Stimulated activated effector memory CD8-positive, alpha-beta T cell treated with anti-CD3 and anti-CD28 coated beads, Interleukin-12 subunit alpha, Interleukin-12 subunit beta, amount 100 ng/mL, for 72 hours (primary cell): ENCODE results near the gene TMIGD1.
A peak's percentile ranks its signal among the peaks of the same experiment; 100 is the strongest.

Experiments used
- ATAC-seq: fragments of 150-1000 bp; cut with Tn5 transposase; 2 replicates; pipeline ENCODE4 v1.10.0; 2021
- DNase-seq, 2 donors: peaks; one replicate each; pipeline ENCODE4 v3.0.0; 2021 to 2022; ENCODE audit warnings: low spot score in 2 of 2
- H3K27ac Mint-ChIP-seq: one replicate; pipeline ENCODE4 v1.8.0; 2022; ENCODE audit warnings: mild to moderate bottlenecking, mixed read lengths
- H3K36me3 Mint-ChIP-seq: one replicate; pipeline ENCODE4 v1.8.0; 2022; ENCODE audit warnings: mild to moderate bottlenecking, mixed read lengths
- H3K4me1 Mint-ChIP-seq: one replicate; pipeline ENCODE4 v1.8.0; 2022; ENCODE audit warnings: mixed read lengths
- H3K4me3 Mint-ChIP-seq: one replicate; pipeline ENCODE4 v1.8.0; 2022; ENCODE audit warnings: mild to moderate bottlenecking, mixed read lengths
- H3K9me3 Mint-ChIP-seq: one replicate; pipeline ENCODE4 v1.8.0; 2022; ENCODE audit warnings: mixed read lengths

Gene TMIGD1, protein sequence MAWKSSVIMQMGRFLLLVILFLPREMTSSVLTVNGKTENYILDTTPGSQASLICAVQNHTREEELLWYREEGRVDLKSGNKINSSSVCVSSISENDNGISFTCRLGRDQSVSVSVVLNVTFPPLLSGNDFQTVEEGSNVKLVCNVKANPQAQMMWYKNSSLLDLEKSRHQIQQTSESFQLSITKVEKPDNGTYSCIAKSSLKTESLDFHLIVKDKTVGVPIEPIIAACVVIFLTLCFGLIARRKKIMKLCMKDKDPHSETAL

DNA sequence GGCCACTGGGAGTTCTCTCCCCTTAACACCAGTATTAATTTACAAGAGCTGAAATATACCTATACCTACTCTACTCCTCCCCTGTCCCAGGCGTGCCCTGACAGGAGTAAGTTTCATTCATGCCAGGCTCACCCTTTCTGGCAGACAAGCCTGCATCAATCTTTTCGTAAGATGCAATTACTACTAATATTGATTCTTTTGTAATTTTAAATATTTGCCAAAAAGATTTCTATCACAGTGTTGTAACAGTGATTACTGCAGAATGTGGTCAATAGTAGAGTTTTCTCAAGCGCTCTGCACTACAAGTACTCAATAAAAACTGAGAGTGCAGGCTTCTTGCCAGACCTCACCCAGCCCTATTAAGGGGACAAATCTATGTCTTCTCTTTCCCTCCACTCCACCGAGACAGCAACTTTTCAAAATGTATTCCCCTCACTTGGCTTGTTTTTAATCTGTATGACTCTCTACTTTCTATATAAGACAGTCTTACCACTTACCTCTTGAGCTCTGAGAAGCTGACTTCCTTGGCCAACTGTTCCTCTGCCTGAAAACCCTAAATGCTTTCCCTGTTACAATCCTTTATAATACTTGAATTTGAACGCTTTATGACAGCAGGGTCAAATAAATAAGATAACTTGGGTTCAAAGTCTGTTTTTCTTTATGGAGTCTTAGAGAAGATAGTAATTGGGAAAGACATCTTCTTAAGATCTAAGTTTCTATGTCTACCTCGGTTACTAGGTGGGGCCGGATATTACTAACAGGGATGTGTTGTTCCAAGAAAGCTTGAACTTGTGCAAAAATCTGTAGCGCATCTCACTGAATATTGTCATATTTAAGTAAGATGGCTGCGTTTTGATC, at the start of gene TMIGD1:
Gene TMIGD1 (minus strand): TSS at position 555 of the 858 bp plus-strand sequence. CDS start 1,924 bp downstream, outside the sequence.
- H3K4me3 Mint-ChIP-seq = peak within 1 kb of the TSS; percentile 38
- ATAC-seq (no peak), DNase-seq (no peak)
- H3K36me3 Mint-ChIP-seq = peaks cover 10% of the 10 kb centered on the region
- peak within 1 kb of the TSS; percentile 68 for H3K27ac Mint-ChIP-seq
- H3K9me3 Mint-ChIP-seq = no peaks in the 10 kb centered on the region
- peaks cover 40% of the 10 kb centered on the region for H3K4me1 Mint-ChIP-seq

DNA sequence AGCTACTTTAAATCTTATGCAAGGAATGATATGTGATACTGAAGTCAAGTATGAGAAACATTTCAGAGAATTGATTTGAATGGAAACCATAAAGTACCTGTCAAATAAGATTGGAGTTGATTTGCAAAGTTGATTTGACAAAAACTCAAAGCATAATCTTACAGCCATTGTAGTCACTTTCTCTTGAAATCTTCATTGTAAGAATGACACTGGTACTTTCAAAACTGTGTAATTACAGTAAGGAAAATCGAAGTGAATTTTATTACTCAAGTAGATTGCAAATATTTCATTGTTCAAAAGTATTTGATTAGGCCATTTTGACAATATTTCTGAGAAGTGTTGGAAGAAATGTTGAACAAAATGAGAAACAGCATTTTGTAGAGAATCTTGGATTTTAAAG, 48.5 kb upstream of the TMIGD1 start:
- no peak for ATAC-seq
- no peaks in the 10 kb centered on the region for H3K9me3 Mint-ChIP-seq
- H3K4me1 Mint-ChIP-seq = peaks cover 45% of the 10 kb centered on the region

DNA sequence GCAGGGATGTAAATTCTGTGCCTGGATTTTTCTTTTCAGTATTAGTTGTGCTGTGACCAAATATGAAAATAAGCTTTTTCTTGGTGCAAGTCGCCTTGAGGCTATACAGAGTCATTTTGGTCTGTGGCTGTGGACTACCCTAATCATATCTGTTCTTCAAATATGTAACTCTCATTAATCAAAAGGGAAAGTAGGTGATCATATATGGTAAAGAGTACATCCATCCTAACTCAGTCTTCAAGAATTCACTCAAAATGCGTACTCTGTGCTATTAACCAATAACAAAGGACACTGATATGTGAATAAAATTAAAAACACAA, 47.4 kb upstream of the TMIGD1 start:
- peaks cover 25% of the 10 kb centered on the region for H3K36me3 Mint-ChIP-seq
- no peaks in the 10 kb centered on the region for H3K9me3 Mint-ChIP-seq
- peak overlapping the region; percentile 78 for H3K4me3 Mint-ChIP-seq
- ATAC-seq (peak; percentile 59), DNase-seq (no peak)
- H3K27ac Mint-ChIP-seq = no peak overlapping the region
- peaks cover 56% of the 10 kb centered on the region for H3K4me1 Mint-ChIP-seq

More for the DNA sequence above, 48.5 kb upstream of the TMIGD1 start:
- H3K36me3 Mint-ChIP-seq = peaks cover 34% of the 10 kb centered on the region
- DNase-seq = no peak
- peak overlapping the region; percentile 78 for H3K4me3 Mint-ChIP-seq
- H3K27ac Mint-ChIP-seq = no peak overlapping the region

DNA sequence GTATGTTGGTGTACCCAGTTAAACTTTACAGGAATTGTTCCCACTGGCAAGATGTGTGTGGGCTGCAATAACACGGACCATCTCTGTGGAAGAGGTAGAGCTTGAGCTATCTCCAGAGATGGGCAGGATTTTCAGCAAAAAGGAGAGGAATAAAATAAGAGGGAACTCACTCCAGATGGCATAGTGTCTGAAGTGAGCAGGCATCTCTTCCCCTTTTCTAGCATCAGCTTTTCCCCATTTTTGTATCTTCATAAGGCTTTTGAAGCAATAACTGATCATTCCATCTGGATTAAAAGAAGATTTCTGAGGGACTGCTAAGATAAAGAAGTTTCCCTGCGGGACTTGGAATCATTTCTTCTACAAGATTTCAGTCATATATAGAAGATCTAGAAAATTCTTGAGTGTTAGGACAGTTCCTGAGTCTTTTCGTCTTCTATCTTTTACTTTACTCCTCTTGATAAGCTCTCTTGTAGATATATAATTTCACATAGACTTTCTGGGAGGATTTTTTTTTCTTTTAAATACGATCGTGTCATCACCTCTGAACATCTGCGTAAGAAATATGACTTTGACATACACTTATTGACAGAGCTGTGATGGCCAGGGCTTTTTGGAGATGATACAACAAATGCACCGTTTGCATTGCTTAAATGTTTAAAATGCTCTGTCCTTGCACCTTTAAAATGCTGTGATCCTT, 46.9 kb upstream of the TMIGD1 start:
- Mint-ChIP-seq H3K9me3 (no peaks in the 10 kb centered on the region), H3K4me1 (peaks cover 56% of the 10 kb centered on the region), H3K27ac (peak overlapping the region; percentile 33), H3K36me3 (peaks cover 20% of the 10 kb centered on the region), H3K4me3 (peak overlapping the region; percentile 78)
- no peak for DNase-seq
- no peak for ATAC-seq

DNA sequence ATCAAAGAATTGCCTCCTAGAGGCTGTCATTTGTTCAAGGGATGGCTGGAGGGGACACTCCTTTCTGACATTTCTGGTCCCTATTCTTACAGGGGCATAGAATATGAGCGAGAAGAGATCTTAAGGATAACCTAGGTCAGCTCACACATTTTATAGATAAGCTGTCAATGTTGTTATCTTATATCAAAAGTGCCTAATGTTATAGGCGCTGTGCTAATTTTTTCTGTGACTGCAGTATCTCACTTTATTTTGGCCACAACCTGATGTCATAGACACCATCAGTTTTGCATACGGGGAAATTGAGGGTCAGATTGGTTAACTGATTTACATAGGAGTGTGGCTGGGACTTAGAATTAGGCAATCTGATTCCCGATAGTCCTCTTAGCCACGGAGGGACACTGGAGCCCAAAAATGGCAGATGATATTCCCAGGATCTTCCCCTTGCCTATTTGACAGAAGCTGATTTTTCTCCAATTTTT, 46.1 kb upstream of the TMIGD1 start:
- peak; percentile 48 for ATAC-seq
- Mint-ChIP-seq H3K36me3 (peaks cover 12% of the 10 kb centered on the region), H3K4me3 (peak overlapping the region; percentile 78), H3K27ac (peak overlapping the region; percentile 33), H3K9me3 (no peaks in the 10 kb centered on the region), H3K4me1 (peaks cover 56% of the 10 kb centered on the region)
- DNase-seq = no peak

DNA sequence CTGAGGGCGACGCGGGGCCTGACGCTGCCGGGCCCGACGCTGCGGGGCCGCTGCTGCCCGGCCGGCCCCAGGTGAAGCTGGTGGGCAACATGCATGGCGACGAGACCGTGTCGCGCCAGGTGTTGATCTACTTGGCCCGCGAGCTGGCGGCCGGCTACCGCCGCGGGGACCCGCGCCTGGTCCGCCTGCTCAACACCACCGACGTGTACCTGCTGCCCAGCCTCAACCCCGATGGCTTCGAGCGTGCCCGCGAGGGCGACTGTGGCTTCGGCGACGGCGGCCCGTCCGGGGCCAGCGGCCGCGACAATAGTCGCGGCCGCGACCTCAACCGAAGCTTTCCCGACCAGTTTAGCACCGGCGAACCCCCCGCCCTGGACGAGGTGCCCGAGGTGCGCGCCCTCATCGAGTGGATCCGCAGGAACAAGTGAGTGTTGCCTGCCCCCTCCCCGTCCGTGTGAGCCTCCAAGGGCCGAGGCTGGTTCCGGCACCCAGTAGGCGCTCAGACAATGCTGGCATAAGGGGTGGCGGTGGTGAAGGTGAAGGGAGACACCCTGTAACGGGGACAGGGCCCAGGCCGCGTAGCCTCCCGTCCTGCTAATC, 45.5 kb upstream of the TMIGD1 start:
- peaks cover 61% of the 10 kb centered on the region for H3K4me1 Mint-ChIP-seq
- ATAC-seq (peak; percentile 12), DNase-seq (peak; percentile 15 to 70)
- H3K9me3 Mint-ChIP-seq = no peaks in the 10 kb centered on the region
- H3K27ac Mint-ChIP-seq = peak overlapping the region; percentile 33
- peaks cover 9% of the 10 kb centered on the region for H3K36me3 Mint-ChIP-seq
- H3K4me3 Mint-ChIP-seq = peak overlapping the region; percentile 78

DNA sequence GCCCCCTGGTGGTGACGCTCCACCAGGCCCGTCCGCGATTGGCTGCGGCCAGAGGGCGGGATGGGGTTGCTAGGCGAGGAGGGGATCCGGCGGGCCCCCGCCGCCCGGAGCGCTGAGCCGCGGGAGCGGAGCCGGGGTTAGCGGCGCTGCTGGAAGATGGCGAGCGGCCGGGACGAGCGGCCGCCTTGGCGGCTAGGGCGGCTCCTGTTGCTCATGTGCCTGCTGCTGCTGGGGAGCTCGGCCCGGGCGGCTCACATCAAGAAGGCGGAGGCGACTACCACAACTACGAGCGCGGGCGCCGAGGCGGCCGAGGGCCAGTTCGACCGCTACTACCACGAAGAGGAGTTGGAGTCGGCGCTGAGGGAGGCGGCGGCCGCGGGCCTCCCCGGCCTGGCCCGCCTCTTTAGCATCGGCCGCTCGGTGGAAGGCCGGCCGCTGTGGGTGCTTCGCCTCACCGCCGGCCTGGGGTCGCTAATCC, 45.0 kb upstream of the TMIGD1 start, which contains the start of gene CPD:
Gene CPD (plus strand): TSS at position 103 of the 478 bp plus-strand sequence. CDS start 54 bp downstream, at position 157.
- no peaks in the 10 kb centered on the region for H3K9me3 Mint-ChIP-seq
- H3K27ac Mint-ChIP-seq = peak within 1 kb of the TSS; percentile 88
- peak; percentile 93 for ATAC-seq
- peak; percentile 98 for DNase-seq
- H3K4me1 Mint-ChIP-seq = peaks cover 65% of the 10 kb centered on the region
- peaks cover 9% of the 10 kb centered on the region for H3K36me3 Mint-ChIP-seq
- H3K4me3 Mint-ChIP-seq = peak within 1 kb of the TSS; percentile 78

DNA sequence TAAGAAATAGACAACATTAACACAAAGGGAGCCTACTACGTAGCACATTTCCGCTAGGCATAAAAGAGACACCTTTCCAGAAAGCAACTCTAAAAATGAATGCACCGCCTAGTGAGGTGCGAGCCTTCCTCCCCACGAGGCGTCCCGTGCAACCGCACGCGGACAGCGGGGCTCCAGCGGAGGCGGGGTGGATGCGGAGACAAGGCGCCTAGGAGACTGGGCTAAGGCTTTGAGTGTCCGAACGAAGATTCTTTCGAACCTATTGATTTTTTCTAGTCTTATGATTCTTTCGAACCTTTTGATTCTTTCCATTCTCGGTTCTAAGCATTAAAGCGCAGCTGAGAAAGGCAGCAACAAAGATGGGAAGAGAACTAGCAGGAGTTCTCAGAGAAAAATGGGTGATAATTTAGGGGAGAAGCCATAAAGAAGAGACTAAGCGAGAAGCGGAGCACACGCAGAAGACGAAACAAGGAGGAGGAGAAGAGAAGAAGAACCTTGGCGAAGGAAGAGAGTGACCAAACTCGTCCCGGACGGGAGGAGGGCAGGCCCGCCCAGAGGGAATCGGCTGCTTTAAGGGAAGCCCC, 44.5 kb upstream of the TMIGD1 start:
- Mint-ChIP-seq H3K9me3 (no peaks in the 10 kb centered on the region), H3K4me1 (peaks cover 71% of the 10 kb centered on the region), H3K4me3 (peak overlapping the region; percentile 78), H3K27ac (peak overlapping the region; percentile 88), H3K36me3 (peaks cover 9% of the 10 kb centered on the region)
- DNase-seq (peak; percentile 47 to 84), ATAC-seq (peak; percentile 51)

DNA sequence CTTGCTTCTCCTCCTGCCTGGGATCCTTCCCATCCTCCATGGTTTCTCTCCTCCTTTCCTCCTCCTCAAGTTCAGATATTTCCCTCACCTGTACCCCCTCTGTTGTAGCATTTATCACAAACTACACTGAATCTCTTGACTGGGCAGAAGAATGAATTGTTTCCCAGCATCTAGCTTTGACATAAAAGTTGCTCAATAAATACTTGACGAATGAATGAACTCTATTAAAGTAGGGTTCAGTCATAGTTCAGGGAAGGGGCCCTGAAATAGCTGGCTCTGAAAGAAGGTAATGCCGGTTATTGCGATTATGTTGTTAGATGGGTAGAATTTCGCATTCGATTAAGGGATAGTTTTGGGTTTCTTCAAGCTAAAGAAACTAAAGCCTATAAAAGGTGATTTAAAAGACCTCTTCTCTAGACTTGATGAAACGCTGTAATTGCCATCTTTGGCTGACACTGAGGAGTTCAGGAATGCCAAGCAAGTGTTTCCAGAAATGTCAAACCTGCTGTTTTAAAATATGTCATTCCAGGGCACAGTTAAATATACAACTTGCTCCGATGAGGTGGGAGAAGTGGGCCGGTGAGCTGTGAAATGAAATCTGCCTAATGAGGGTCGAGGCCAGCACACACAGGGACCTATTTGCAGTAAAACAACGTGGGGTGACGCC, 43.9 kb upstream of the TMIGD1 start:
- Mint-ChIP-seq H3K9me3 (no peaks in the 10 kb centered on the region), H3K36me3 (peaks cover 9% of the 10 kb centered on the region), H3K4me1 (peaks cover 71% of the 10 kb centered on the region), H3K27ac (peak overlapping the region; percentile 88), H3K4me3 (peak overlapping the region; percentile 78)
- ATAC-seq = no peak
- no peak for DNase-seq

DNA sequence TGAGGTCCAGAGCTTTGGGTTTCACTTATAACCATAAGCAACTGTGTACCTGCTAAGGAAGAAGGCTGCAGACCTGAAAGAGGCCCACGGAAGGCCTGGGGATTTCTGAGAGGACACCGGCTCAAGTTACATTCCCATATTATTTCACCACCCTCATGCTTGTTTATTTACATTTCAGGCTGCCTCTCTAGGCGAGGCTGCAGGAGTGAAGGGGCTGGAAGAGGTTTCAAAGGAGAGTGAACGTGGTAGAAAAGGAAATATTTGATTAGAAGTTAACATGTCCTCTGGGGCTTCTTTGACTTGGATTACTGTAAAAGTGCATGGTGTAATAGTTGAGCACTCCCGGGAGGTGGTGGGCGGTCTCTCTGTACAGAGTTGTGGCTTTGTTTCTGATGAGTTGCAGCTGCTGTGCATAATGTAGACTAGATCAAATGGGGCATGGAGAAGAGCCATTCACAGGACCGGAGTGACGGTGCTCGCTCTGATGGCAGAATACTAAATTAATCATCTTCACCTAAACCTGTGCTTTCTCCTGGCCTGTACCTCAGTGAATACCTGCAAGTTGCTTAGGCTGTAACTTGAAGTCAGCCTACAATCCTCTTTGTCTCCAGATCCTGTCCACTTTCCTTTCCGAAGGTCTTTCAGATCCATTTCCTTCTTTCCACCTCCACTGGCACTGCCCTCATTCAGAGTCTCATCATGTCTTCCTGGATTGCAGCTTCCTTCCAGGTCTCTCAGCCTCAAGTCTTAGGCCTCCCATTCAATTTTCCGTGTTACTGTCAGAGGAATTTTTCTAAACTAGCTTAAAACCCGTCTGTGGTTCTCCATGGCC, 43.0 kb upstream of the TMIGD1 start:
- peaks cover 69% of the 10 kb centered on the region for H3K4me1 Mint-ChIP-seq
- H3K9me3 Mint-ChIP-seq = no peaks in the 10 kb centered on the region
- no peak overlapping the region for H3K27ac Mint-ChIP-seq
- ATAC-seq (no peak), DNase-seq (no peak)
- peaks cover 9% of the 10 kb centered on the region for H3K36me3 Mint-ChIP-seq
- H3K4me3 Mint-ChIP-seq = peak overlapping the region; percentile 78

DNA sequence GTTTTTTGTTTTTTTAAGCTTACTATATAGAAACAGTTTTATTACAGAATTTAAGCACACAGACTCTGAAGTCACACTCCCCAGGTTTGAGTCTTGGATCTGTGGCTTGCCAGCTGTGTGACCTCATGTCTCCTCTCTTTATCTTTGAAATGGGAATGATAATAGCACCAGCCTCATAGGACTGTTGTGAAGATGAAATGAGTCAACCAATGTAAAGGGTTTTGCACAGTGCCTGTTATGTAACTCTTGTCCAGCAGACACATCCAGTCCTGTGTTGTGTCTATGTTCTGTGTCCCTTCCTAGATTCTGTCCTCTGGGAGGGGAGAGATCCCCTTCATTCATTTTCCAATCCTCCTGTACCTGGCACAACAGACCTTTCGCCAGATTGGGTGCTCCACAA, 41.8 kb upstream of the TMIGD1 start:
- peaks cover 58% of the 10 kb centered on the region for H3K4me1 Mint-ChIP-seq
- H3K36me3 Mint-ChIP-seq = peaks cover 9% of the 10 kb centered on the region
- DNase-seq (no peak), ATAC-seq (no peak)
- no peaks in the 10 kb centered on the region for H3K9me3 Mint-ChIP-seq
- no peak overlapping the region for H3K4me3 Mint-ChIP-seq
- no peak overlapping the region for H3K27ac Mint-ChIP-seq

DNA sequence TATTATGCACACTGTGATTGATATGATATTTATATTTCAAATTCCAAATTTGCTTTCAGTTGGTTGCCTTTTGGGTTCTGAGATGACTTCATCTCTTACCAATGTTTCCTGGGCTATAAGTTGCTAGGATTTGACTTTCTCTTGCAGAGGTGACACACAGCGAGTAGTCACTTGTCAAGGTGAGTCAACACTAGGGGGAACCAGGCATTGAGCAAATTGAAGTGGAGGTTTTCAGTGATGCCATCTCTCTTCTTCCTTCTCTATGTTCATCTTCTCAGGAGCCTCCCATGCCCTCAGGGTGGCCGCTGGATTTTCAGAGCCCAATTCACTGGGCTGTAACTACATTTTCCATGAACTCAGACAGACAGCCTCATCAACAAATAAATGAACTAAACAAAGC, 38.9 kb upstream of the TMIGD1 start:
- ATAC-seq (peak; percentile 96), DNase-seq (no peak)
- no peak overlapping the region for H3K4me3 Mint-ChIP-seq
- no peak overlapping the region for H3K27ac Mint-ChIP-seq
- no peaks in the 10 kb centered on the region for H3K36me3 Mint-ChIP-seq
- H3K9me3 Mint-ChIP-seq = no peaks in the 10 kb centered on the region
- peaks cover 47% of the 10 kb centered on the region for H3K4me1 Mint-ChIP-seq

DNA sequence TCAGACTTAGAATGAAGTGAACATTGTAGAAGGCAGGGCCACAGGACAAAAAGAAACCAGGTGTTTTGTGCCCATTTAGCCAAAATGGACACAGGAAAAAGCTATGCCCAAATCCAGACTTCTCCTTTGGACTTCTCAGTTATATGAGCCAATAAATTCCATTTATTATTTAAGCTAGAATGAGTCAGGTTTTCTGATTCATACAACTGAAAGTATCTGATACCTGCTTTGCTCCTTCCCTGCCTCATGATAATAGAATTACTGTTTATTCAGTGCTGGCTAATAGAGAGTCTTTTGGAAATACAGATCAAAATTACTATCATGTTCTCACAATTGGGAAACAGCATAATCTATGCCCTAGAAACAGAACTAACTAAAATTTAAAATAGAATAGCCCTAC, 36.1 kb upstream of the TMIGD1 start:
- no peaks in the 10 kb centered on the region for H3K36me3 Mint-ChIP-seq
- no peak for DNase-seq
- H3K27ac Mint-ChIP-seq = no peak overlapping the region
- H3K4me1 Mint-ChIP-seq = peaks cover 49% of the 10 kb centered on the region
- no peak overlapping the region for H3K4me3 Mint-ChIP-seq
- no peaks in the 10 kb centered on the region for H3K9me3 Mint-ChIP-seq
- ATAC-seq = no peak
